A549 (cell line): Measurements from ENCODE around the gene CNTNAP2. TPM values are rescaled to one million over a fixed set of nuclear protein-coding genes. Genes with fewer than 3 reads are reported as not detected.

ENCODE experiments used
- ATAC-seq, 2 experiments: fragments of 200-7000 bp in 1 of 2; fragments of >200 bp in 1 of 2; cut with Nextera tagmentation in 1 of 2; cut with Tn5 transposase in 1 of 2; 3 replicates each; pipeline versions ENCODE4 v1.8.0 to v1.9.1; 2018 to 2020; ENCODE audit warnings: mild to moderate bottlenecking in 1 of 2, moderate library complexity in 1 of 2
- CTCF ChIA-PET: fragments of 300-600 bp; sonication (Branson Sonifier 250); formaldehyde crosslinking; extraction: SDS; loops from one replicate; lab custom pipeline; 2021; ENCODE audit warnings: antibody characterized with exemption, inconsistent platforms; lab: Yijun Ruan, JAX
- POLR2A ChIA-PET: fragments of 350-600 bp; formaldehyde crosslinking; extraction: SDS; loops from one replicate; lab custom pipeline; 2021; ENCODE audit warnings: antibody characterized with exemption, inconsistent platforms; lab: Yijun Ruan, JAX
- DNase-seq, 2 experiments: peaks; one replicate each; pipeline versions ENCODE4 v3.0.0 to v3.0.0-alpha.2; 2011 to 2016; ENCODE audit warnings: low read depth in 1 of 2, low spot score in 1 of 2
- FAIRE-seq: peaks from 2 replicates; lab custom pipeline; 2011; peaks lifted over from hg19 to GRCh38; lab: Jason Lieb, UNC
- H3K27ac ChIP-seq, 2 experiments: fragments of >200 bp; sonication (Bioruptor Twin); formaldehyde crosslinking; 3 replicates each; pipeline ENCODE4 v1.5.1; 2016 to 2017
- H3K4me1 ChIP-seq: fragments of >200 bp; sonication (Bioruptor Twin); formaldehyde crosslinking; 3 replicates; pipeline ENCODE4 v1.6.1; 2016
- H3K4me2 ChIP-seq: fragments of >200 bp; sonication (Bioruptor Twin); formaldehyde crosslinking; 3 replicates; pipeline ENCODE4 v1.6.1; 2016
- H3K4me3 ChIP-seq: fragments of >200 bp; sonication (Bioruptor Twin); formaldehyde crosslinking; 3 replicates; pipeline ENCODE4 v1.5.1; 2016
- H3K9me3 ChIP-seq: fragments of >200 bp; sonication (Bioruptor Twin); formaldehyde crosslinking; 3 replicates; pipeline ENCODE4 v1.6.1; 2016
- CEBPB ChIP-seq, 2 experiments: fragments of >200 bp in 1 of 2; sonication (Bioruptor Twin) in 1 of 2; formaldehyde crosslinking in 1 of 2; IDR thresholded peaks; 2 replicates each; pipeline ENCODE4 v1.6.1; 2012 to 2016
- CHD2 ChIP-seq: fragments of 150-350 bp; IDR thresholded peaks from 2 replicates; pipeline ENCODE4 v1.6.1; 2014; ENCODE audit warnings: low read length; ENCODE audit not compliant: partially characterized antibody
- EHF ChIP-seq: fragments of 250-450 bp; sonication (Bioruptor Pico); IDR thresholded peaks from 2 replicates; pipeline ENCODE4 v1.5.0; 2020; ENCODE audit warnings: mild to moderate bottlenecking
- EHMT2 ChIP-seq: fragments of 200-600 bp; sonication (generic); IDR thresholded peaks from 2 replicates; pipeline ENCODE4 v1.6.1; 2016; ENCODE audit warnings: antibody characterized with exemption, low read depth, mild to moderate bottlenecking, moderate library complexity
- ESRRA ChIP-seq: fragments of 150-350 bp; IDR thresholded peaks from 2 replicates; pipeline ENCODE4 v1.6.1; 2014; ENCODE audit warnings: mild to moderate bottlenecking, low read length, borderline replicate concordance
- FOSB ChIP-seq: fragments of 250-450 bp; sonication (Bioruptor Pico); IDR thresholded peaks from 2 replicates; pipeline ENCODE4 v1.5.0; 2020; ENCODE audit warnings: mild to moderate bottlenecking, moderate library complexity
- GATA3 ChIP-seq: IDR thresholded peaks from 2 replicates; pipeline ENCODE4 v1.6.1; 2012; ENCODE audit warnings: borderline replicate concordance
- HEYL ChIP-seq: fragments of 250-450 bp; sonication (Bioruptor Pico); IDR thresholded peaks from 2 replicates; pipeline ENCODE4 v1.8.0; 2021; ENCODE audit warnings: mild to moderate bottlenecking, moderate library complexity
- HOXA7 ChIP-seq: fragments of 250-450 bp; sonication (Bioruptor Pico); IDR thresholded peaks from 2 replicates; pipeline ENCODE4 v1.5.0; 2020; ENCODE audit warnings: mild to moderate bottlenecking, moderate library complexity
- HOXB5 ChIP-seq: fragments of 250-450 bp; sonication (Bioruptor Pico); IDR thresholded peaks from 2 replicates; pipeline ENCODE4 v1.5.0; 2020; ENCODE audit warnings: mild to moderate bottlenecking, moderate library complexity
- JUN ChIP-seq, 2 experiments: fragments of >200 bp; sonication (Bioruptor Twin); formaldehyde crosslinking; IDR thresholded peaks; 2 replicates in 1 of 2; 3 replicates in 1 of 2; pipeline ENCODE4 v1.6.1; 2016 to 2017
- KDM5A ChIP-seq: fragments of 200-600 bp; sonication (generic); IDR thresholded peaks from 2 replicates; pipeline ENCODE4 v1.6.1; 2016; ENCODE audit warnings: antibody characterized with exemption, mild to moderate bottlenecking
- MAZ ChIP-seq: fragments of 150-350 bp; IDR thresholded peaks from 2 replicates; pipeline ENCODE4 v1.6.1; 2014; ENCODE audit warnings: antibody characterized with exemption, low read depth, low read length, borderline replicate concordance
- MYC ChIP-seq: IDR thresholded peaks from 2 replicates; pipeline ENCODE4 v1.6.1; 2012; ENCODE audit warnings: mild to moderate bottlenecking, inconsistent platforms, low read length, improper control_type of control experiment, borderline replicate concordance
- NPAS2 ChIP-seq: fragments of 250-450 bp; sonication (Bioruptor Pico); IDR thresholded peaks from 2 replicates; pipeline ENCODE4 v1.8.0; 2022; ENCODE audit warnings: mild to moderate bottlenecking, moderate library complexity, borderline replicate concordance
- RAD21 ChIP-seq, 2 experiments: fragments of >200 bp in 1 of 2; sonication (Bioruptor Twin) in 1 of 2; formaldehyde crosslinking in 1 of 2; IDR thresholded peaks in 1 of 2; conservative IDR thresholded peaks in 1 of 2; 2 replicates in 1 of 2; 3 replicates in 1 of 2; pipeline ENCODE4 v1.6.1; 2012 to 2018; ENCODE audit warnings: inconsistent platforms in 1 of 2
- SREBF2 ChIP-seq: fragments of 450-650 bp; IDR thresholded peaks from 2 replicates; pipeline ENCODE4 v1.6.1; 2014; ENCODE audit warnings: mild to moderate bottlenecking, moderate library complexity
- TFCP2L1 ChIP-seq: fragments of 250-450 bp; sonication (Bioruptor Pico); IDR thresholded peaks from 2 replicates; pipeline ENCODE4 v1.5.0; 2021; ENCODE audit warnings: mild to moderate bottlenecking
- TP53 ChIP-seq: fragments of 250-450 bp; sonication (Bioruptor Pico); IDR thresholded peaks from 2 replicates; pipeline ENCODE4 v1.5.0; 2021; ENCODE audit warnings: mild to moderate bottlenecking, moderate library complexity
- ZC3H11A ChIP-seq: fragments of 450-650 bp; IDR thresholded peaks from 2 replicates; pipeline ENCODE4 v1.6.1; 2014; ENCODE audit warnings: antibody characterized with exemption, mild to moderate bottlenecking
- ZFP36 ChIP-seq: fragments of 450-650 bp; IDR thresholded peaks from 2 replicates; pipeline ENCODE4 v1.6.1; 2014; ENCODE audit warnings: borderline replicate concordance; ENCODE audit not compliant: partially characterized antibody
- ZNF302 ChIP-seq: fragments of 250-450 bp; sonication (Bioruptor Pico); IDR thresholded peaks from 2 replicates; pipeline ENCODE4 v1.9.0; 2021; ENCODE audit warnings: inconsistent platforms, mild to moderate bottlenecking, moderate library complexity
- WGBS: methylation state at CpG from one replicate; pipeline ENCODE4 v1.1.6; 2017; ENCODE audit errors: missing lambda C conversion rate; 5-methylcytosine and 5-hydroxymethylcytosine counted together
- polyA plus RNA-seq, 4 experiments: library from polyadenylated mRNA; depleted of rRNA in 3 of 4; stranded (reverse); fragments of >200 nt; fragmentation: RNase III in 1 of 4; extraction: RNeasy Plus Mini Kit Qiagen cat#74134 plus additional on column Dnase treatment in 1 of 4; gene quantifications; 2 replicates in 3 of 4; 3 replicates in 1 of 4; pipeline ENCODE4 v1.2.3, GENCODE V29; 2011 to 2017
- TF ChIP-seq, protein P1 (sequence below): fragments of >200 bp; sonication (Bioruptor Twin); formaldehyde crosslinking; IDR thresholded peaks from 2 replicates; pipeline ENCODE4 v1.6.1; 2016
- TF ChIP-seq, protein P2 (sequence below): IDR thresholded peaks from 2 replicates; pipeline ENCODE4 v1.6.1; 2012; ENCODE audit warnings: low read depth, borderline replicate concordance
- TF ChIP-seq, protein P3 (sequence below): IDR thresholded peaks from 2 replicates; pipeline ENCODE4 v1.6.1; 2012
- TF ChIP-seq, protein P4 (sequence below): fragments of 200-600 bp; sonication (generic); IDR thresholded peaks from 2 replicates; pipeline ENCODE4 v1.6.1; 2016; ENCODE audit warnings: antibody characterized with exemption, mild to moderate bottlenecking, moderate library complexity

The CNTNAP2 gene
- polyA plus RNA-seq, 2 of the 4 experiments (the other 2 are of a cell fraction) = 0.05 to 0.13 TPM

DNA sequence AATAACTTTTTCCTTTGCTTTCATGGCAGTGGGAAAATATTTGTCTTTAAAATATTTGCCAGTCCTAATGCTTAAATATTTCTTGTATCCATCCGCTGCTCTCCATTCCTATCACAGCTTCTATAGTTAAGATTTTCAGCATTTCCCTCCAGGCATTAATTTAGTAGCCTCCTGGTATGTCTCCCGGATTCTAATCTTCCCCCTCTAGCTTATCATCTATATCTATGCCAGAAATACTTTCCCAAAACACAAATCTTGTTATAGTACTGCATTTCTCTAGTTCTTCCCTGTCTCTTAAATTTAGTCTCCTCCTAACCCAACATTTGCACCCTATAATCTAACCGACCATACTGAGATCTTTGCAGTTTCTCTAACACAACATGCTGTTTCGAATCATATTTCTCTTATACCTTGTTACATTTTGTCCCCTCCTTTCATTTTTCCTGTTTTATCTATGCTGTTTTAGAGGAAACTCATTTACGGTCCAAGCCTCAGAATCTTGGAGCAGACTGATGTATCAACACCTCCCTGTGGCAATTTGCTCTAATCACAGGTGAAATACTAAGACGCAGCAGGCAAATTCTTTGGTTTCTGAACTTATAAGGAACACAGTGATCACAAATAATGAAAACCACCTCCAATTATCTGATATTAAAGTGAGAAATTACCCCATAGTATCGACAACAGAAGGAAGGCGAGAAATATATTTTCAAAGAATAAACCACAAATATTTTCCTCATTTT, 10.3 kb downstream of the CNTNAP2 start:
- Histone ChIP-seq H3K4me2 (no peak overlapping the region), H3K9me3 (no peaks in the 10 kb centered on the region), H3K4me1 (no peaks in the 10 kb centered on the region), H3K27ac (no peak overlapping the region), H3K4me3 (no peak overlapping the region)
- 3% methylated on average over 8 of the region's 8 CpGs for WGBS
- CTCF ChIA-PET = no interaction called here
- DNase-seq = no peak
- no peak for ATAC-seq
- no peak for FAIRE-seq
- TF ChIP-seq, protein P1, sequence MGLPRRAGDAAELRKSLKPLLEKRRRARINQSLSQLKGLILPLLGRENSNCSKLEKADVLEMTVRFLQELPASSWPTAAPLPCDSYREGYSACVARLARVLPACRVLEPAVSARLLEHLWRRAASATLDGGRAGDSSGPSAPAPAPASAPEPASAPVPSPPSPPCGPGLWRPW = no peak
- TF ChIP-seq MAZ (no peak), CHD2 (no peak)
- POLR2A ChIA-PET = no interaction called here

DNA sequence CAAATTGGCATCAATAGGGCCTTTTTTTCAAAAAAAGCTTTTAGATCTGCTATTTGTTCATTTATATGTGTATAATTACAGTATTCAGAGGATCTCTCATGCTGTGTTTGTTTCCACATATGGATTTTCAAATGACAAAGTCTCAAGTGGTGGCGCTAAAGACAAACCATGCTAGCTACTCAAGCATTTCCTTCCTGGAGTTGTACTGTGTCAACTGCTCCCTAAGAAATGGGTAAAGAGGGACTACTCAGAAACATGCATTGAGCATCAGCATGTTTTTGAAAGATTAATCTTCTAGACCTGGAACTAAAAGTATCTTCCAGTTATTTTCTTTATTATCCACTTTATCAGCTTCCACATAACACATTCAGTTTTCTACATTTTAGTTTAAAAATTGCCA, 12.7 kb downstream of the CNTNAP2 start:
- DNase-seq (no peak), FAIRE-seq (no peak), ATAC-seq (no peak)
- ChIA-PET POLR2A (no interaction called here), CTCF (no interaction called here)
- no peaks in the 10 kb centered on the region for H3K9me3 ChIP-seq
- no peak for TF ChIP-seq ZC3H11A
- TF ChIP-seq KDM5A = no peak
- TF ChIP-seq, protein P2, sequence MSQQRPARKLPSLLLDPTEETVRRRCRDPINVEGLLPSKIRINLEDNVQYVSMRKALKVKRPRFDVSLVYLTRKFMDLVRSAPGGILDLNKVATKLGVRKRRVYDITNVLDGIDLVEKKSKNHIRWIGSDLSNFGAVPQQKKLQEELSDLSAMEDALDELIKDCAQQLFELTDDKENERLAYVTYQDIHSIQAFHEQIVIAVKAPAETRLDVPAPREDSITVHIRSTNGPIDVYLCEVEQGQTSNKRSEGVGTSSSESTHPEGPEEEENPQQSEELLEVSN = no peak
- TF ChIP-seq ESRRA = no peak
- TF ChIP-seq CEBPB (IDR thresholded peaks at IDR 0.05) = no peak
- TF ChIP-seq TP53 (CRISPR knock-in tag) = no peak
- no peak for TF ChIP-seq JUN (IDR thresholded peaks at IDR 0.05)
- no peak for TF ChIP-seq FOSB (CRISPR knock-in tag)
- TF ChIP-seq, protein P3, sequence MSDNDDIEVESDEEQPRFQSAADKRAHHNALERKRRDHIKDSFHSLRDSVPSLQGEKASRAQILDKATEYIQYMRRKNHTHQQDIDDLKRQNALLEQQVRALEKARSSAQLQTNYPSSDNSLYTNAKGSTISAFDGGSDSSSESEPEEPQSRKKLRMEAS = no peak
- 0% methylated on average over 1 of the region's 1 CpG for WGBS
- no peak overlapping the region for H3K4me2 ChIP-seq
- H3K27ac ChIP-seq = no peak overlapping the region
- no peaks in the 10 kb centered on the region for H3K4me1 ChIP-seq
- H3K4me3 ChIP-seq = no peak overlapping the region

DNA sequence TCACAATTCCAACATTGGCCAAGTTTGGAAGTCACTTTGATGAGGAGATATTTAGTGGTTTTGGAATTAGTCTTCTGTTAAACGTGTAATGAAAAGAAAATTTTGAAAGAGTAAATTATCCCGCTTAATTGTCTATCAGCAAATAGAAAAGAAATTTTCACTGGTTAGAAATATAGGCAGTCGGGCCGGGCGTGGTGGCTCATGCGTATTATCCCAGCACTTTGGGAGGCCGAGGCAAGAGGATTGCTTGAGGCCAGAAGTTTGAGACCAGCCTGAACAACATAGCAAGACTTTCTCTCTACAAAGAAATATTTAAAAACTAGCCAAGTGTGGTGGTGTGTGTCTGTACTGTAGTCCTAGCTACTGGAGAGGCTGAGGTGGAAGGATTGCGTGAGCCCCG, 13.4 kb downstream of the CNTNAP2 start:
- WGBS = 29% methylated on average over 9 of the region's 9 CpGs
- ChIA-PET CTCF (no interaction called here), POLR2A (no interaction called here)
- ATAC-seq (no peak), FAIRE-seq (no peak), DNase-seq (no peak)
- H3K4me2 ChIP-seq = no peak overlapping the region
- H3K27ac ChIP-seq = no peak overlapping the region
- H3K4me3 ChIP-seq = no peak overlapping the region
- no peaks in the 10 kb centered on the region for H3K9me3 ChIP-seq
- TF ChIP-seq, protein P2 = no peak
- TF ChIP-seq HEYL (CRISPR knock-in tag) = no peak
- no peak for TF ChIP-seq TFCP2L1 (CRISPR knock-in tag)
- TF ChIP-seq NPAS2 (CRISPR knock-in tag) = no peak
- no peak for TF ChIP-seq CHD2
- TF ChIP-seq RAD21 (conservative IDR thresholded peaks at IDR 0.05 in 1 of 2, IDR thresholded peaks at IDR 0.05 in 1 of 2) = no peak
- H3K4me1 ChIP-seq = no peaks in the 10 kb centered on the region

DNA sequence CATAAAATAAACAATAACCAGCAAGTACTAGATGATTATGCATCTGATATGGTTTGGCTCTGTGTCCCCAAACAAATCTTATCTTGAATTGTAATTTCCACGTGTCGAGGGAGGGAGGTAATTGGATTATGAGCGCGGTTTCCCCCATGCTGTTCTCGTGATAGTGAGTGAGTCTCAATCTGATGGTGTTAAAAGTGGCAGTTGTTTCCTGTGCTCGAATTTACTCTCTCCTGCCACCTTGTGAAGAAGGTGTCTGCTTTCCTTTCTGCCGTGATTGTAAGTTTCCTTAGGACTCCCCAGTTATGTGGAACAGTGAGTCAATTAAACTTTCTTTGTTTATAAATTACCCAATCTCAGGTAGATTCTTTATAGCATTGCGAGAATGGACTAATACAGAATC, 15.1 kb downstream of the CNTNAP2 start:
- H3K9me3 ChIP-seq = no peaks in the 10 kb centered on the region
- FAIRE-seq (no peak), ATAC-seq (no peak), DNase-seq (no peak)
- H3K4me2 ChIP-seq = no peak overlapping the region
- no peak overlapping the region for H3K27ac ChIP-seq
- no peaks in the 10 kb centered on the region for H3K4me1 ChIP-seq
- 27% methylated on average over 8 of the region's 8 CpGs for WGBS
- POLR2A ChIA-PET = no interaction called here
- no peak overlapping the region for H3K4me3 ChIP-seq
- CTCF ChIA-PET = no interaction called here
- TF ChIP-seq ZNF302 (CRISPR knock-in tag) = no peak
- TF ChIP-seq ESRRA = no peak
- TF ChIP-seq MYC = no peak
- TF ChIP-seq SREBF2 = no peak
- TF ChIP-seq GATA3 = no peak
- TF ChIP-seq HOXB5 (CRISPR knock-in tag) = no peak
- TF ChIP-seq NPAS2 (CRISPR knock-in tag) = no peak
- TF ChIP-seq HOXA7 (CRISPR knock-in tag) = no peak
- no peak for TF ChIP-seq EHF
- TF ChIP-seq EHMT2 = no peak
- TF ChIP-seq, protein P4, sequence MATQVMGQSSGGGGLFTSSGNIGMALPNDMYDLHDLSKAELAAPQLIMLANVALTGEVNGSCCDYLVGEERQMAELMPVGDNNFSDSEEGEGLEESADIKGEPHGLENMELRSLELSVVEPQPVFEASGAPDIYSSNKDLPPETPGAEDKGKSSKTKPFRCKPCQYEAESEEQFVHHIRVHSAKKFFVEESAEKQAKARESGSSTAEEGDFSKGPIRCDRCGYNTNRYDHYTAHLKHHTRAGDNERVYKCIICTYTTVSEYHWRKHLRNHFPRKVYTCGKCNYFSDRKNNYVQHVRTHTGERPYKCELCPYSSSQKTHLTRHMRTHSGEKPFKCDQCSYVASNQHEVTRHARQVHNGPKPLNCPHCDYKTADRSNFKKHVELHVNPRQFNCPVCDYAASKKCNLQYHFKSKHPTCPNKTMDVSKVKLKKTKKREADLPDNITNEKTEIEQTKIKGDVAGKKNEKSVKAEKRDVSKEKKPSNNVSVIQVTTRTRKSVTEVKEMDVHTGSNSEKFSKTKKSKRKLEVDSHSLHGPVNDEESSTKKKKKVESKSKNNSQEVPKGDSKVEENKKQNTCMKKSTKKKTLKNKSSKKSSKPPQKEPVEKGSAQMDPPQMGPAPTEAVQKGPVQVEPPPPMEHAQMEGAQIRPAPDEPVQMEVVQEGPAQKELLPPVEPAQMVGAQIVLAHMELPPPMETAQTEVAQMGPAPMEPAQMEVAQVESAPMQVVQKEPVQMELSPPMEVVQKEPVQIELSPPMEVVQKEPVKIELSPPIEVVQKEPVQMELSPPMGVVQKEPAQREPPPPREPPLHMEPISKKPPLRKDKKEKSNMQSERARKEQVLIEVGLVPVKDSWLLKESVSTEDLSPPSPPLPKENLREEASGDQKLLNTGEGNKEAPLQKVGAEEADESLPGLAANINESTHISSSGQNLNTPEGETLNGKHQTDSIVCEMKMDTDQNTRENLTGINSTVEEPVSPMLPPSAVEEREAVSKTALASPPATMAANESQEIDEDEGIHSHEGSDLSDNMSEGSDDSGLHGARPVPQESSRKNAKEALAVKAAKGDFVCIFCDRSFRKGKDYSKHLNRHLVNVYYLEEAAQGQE = no peak
- no peak for TF ChIP-seq ZFP36
